HepG2 (cell line): ENCODE results near the gene ACSF3. TPM values are rescaled to one million over a fixed set of nuclear protein-coding genes. Genes with fewer than 3 reads are reported as not detected.

Source experiments
- ARNT ChIP-seq: fragments of 450-650 bp; IDR thresholded peaks from 2 replicates; pipeline ENCODE4 v1.6.1; 2017
- ATF1 ChIP-seq: IDR thresholded peaks from 2 replicates; pipeline ENCODE4 v1.6.1; 2016; ENCODE audit warnings: mild to moderate bottlenecking, control low read depth
- BHLHE40 ChIP-seq: IDR thresholded peaks from 2 replicates; pipeline ENCODE4 v1.6.1; 2011; ENCODE audit warnings: low read length, improper control_type of control experiment
- CSRNP1 ChIP-seq: sonication (generic); formaldehyde crosslinking; IDR thresholded peaks from 2 replicates; pipeline ENCODE4 v1.8.1; 2023; ENCODE audit warnings: mild to moderate bottlenecking, missing genetic modification reagents
- ELF1 ChIP-seq: sonication (generic); formaldehyde crosslinking; IDR thresholded peaks from 2 replicates; pipeline ENCODE4 v1.4.0; 2020; ENCODE audit warnings: missing genetic modification reagents
- KDM2A ChIP-seq: sonication (generic); formaldehyde crosslinking; IDR thresholded peaks from 2 replicates; pipeline ENCODE4 v1.4.0; 2020; ENCODE audit warnings: low read depth, missing genetic modification reagents, borderline replicate concordance
- ZBED4 ChIP-seq: sonication (generic); formaldehyde crosslinking; IDR thresholded peaks from 2 replicates; pipeline ENCODE4 v1.4.0; 2020; ENCODE audit warnings: missing genetic modification reagents, borderline replicate concordance
- ZBTB40 ChIP-seq, 2 experiments: fragments of 450-650 bp in 1 of 2; sonication (generic) in 1 of 2; formaldehyde crosslinking in 1 of 2; IDR thresholded peaks; 2 replicates each; pipeline versions ENCODE4 v1.6.1 to v1.8.0; 2016 to 2022; ENCODE audit warnings: antibody characterized with exemption in 1 of 2, mild to moderate bottlenecking in 1 of 2, missing genetic modification reagents in 1 of 2
- ZBTB8A ChIP-seq: sonication (generic); formaldehyde crosslinking; IDR thresholded peaks from 2 replicates; pipeline ENCODE4 v1.4.0; 2020; ENCODE audit warnings: mild to moderate bottlenecking, low read depth, missing genetic modification reagents, borderline replicate concordance
- ZNF24 ChIP-seq: fragments of 450-650 bp; IDR thresholded peaks from 2 replicates; pipeline ENCODE4 v1.6.1; 2017; ENCODE audit warnings: antibody characterized with exemption, mild to moderate bottlenecking
- ZNF484 ChIP-seq: sonication (generic); formaldehyde crosslinking; IDR thresholded peaks from 2 replicates; pipeline ENCODE4 v1.5.1; 2020; ENCODE audit warnings: mild to moderate bottlenecking, low read depth, missing genetic modification reagents, borderline replicate concordance
- ZNF792 ChIP-seq: IDR thresholded peaks from 2 replicates; pipeline ENCODE4 v1.6.1; 2016
- polyA plus RNA-seq, 8 experiments: library from polyadenylated mRNA; depleted of rRNA in 3 of 8; stranded (reverse) in 7 of 8; unstranded in 1 of 8; fragments of >200 nt; fragmentation: Illumina TruSeq in 4 of 8; extraction: Trizol in 4 of 8; gene quantifications; 2 replicates each; pipeline versions ENCODE4 v1.2.1 to v1.2.3, GENCODE V29; 2011 to 2016; ENCODE audit warnings: low read depth in 4 of 8, missing spikeins in 1 of 8, mixed read lengths in 1 of 8; ENCODE audit not compliant: insufficient read depth in 1 of 8
- total RNA-seq, 5 experiments: library from RNA; depleted of rRNA; stranded (reverse); fragments of >200 nt; fragmentation: Illumina TruSeq; extraction: Trizol; gene quantifications; 2 replicates each; pipeline ENCODE4 v1.2.3, GENCODE V29; 2016; ENCODE audit warnings: low read depth in 1 of 5

The ACSF3 gene
- total and polyA plus RNA-seq, 2 of the 13 experiments (the other 11 are each of a cell fraction or from before 2014, with no cell fraction given), result 14.9 to 30.6 TPM

GRCh38 chr16:89118361-89119165, 24.9 kb downstream of the ACSF3 start (continued):
- TF ChIP-seq ELF1 (CRISPR knock-in tag) (no peak), KDM2A (CRISPR knock-in tag) (peak; percentile 83; the same call in 1 of the 2 replicates), ZBED4 (CRISPR knock-in tag) (peak; percentile 30; the same call in 1 of the 2 replicates), ARNT (no peak), CSRNP1 (CRISPR knock-in tag) (no peak), ZNF792 (CRISPR knock-in tag) (peak; percentile 57; the same call in 1 of the 2 replicates), ZNF484 (CRISPR knock-in tag) (no peak), ZBTB8A (CRISPR knock-in tag) (no peak), ATF1 (no peak), ZNF24 (no peak), ZBTB40 (IDR thresholded peaks at IDR 0.05) (no peak), ZBTB40 (CRISPR knock-in tag; IDR thresholded peaks at IDR 0.05) (no peak), BHLHE40 (peak; percentile 20; the same call in 1 of the 2 replicates)
